NB4 (cell line): ENCODE data around the gene TSEN15.
A peak's percentile ranks its signal among the peaks of the same experiment; 100 is the strongest.

Experiments
- DNase-seq: peaks from one replicate; pipeline ENCODE4 v3.0.0; 2010; ENCODE audit warnings: low read depth
- H3K4me3 ChIP-seq: one replicate; pipeline ENCODE4 v1.5.1; 2011; ENCODE audit warnings: mild to moderate bottlenecking, low read depth, low read length, moderate library complexity
- MYC ChIP-seq: IDR thresholded peaks from 2 replicates; pipeline ENCODE4 v1.6.1; 2011; ENCODE audit warnings: low read depth, low read length
- POLR2A ChIP-seq: IDR thresholded peaks from 2 replicates; pipeline ENCODE4 v1.6.1; 2011; ENCODE audit warnings: mild to moderate bottlenecking; ENCODE audit not compliant: insufficient read length; ENCODE audit errors: extremely low read depth
- TF ChIP-seq, protein P1 (sequence below): IDR thresholded peaks from 2 replicates; pipeline ENCODE4 v1.6.1; 2011; ENCODE audit warnings: low read depth, low read length
- TF ChIP-seq, protein P2 (sequence below): IDR thresholded peaks from one replicate; pipeline ENCODE4 v1.5.1; 2012; ENCODE audit warnings: low read depth, low read length

Gene TSEN15

DNA sequence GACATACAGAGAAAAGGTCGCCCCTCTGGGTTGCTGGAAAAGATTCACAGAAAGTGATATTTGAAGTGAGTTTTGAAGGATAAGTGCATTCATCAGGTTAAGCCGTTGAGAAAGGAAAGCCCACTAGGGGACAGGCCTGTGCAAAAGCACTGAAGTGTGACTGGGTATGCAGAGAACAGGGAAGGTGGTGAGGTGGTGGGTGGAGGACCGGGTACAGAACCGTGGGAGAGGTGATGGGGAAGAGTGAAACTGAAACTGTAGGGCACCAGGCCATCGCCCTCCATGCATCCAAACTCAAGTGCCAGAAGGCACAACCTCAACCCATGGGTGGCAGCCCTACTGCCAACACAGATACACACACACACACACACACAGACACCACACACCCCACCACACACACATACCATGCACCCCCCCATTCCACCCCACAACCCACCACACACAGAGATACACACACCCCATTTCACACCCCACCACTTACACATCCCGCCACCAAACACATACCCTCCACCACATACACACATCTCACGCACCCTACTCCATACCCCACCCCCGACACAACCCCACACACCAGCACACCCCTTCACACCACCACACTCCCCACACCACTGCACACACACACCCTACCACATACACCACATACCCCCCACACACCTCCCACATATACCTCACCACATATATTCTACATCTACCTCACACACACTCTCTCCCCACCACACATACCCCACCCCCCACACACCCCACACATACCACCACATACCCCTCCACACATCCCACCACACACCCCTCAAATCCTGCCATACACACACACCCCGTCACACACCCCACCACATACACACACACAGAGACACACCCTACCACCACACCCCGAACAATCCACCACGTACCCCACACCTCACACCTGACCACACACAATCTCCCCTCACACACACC is 59.0 kb downstream of the TSEN15 start:
- H3K4me3 ChIP-seq, result no peak overlapping the region
- DNase-seq, result peak; percentile 14
- TF ChIP-seq MYC, result no peak
- TF ChIP-seq POLR2A, result no peak
- TF ChIP-seq, protein P1, sequence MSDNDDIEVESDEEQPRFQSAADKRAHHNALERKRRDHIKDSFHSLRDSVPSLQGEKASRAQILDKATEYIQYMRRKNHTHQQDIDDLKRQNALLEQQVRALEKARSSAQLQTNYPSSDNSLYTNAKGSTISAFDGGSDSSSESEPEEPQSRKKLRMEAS, result no peak
- TF ChIP-seq, protein P2, sequence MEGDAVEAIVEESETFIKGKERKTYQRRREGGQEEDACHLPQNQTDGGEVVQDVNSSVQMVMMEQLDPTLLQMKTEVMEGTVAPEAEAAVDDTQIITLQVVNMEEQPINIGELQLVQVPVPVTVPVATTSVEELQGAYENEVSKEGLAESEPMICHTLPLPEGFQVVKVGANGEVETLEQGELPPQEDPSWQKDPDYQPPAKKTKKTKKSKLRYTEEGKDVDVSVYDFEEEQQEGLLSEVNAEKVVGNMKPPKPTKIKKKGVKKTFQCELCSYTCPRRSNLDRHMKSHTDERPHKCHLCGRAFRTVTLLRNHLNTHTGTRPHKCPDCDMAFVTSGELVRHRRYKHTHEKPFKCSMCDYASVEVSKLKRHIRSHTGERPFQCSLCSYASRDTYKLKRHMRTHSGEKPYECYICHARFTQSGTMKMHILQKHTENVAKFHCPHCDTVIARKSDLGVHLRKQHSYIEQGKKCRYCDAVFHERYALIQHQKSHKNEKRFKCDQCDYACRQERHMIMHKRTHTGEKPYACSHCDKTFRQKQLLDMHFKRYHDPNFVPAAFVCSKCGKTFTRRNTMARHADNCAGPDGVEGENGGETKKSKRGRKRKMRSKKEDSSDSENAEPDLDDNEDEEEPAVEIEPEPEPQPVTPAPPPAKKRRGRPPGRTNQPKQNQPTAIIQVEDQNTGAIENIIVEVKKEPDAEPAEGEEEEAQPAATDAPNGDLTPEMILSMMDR, result no peak

GRCh38 chr1:184112176-184112948 is 60.8 kb downstream of the TSEN15 start:
- TF ChIP-seq POLR2A, result no peak
- TF ChIP-seq MYC, result no peak
- TF ChIP-seq, protein P2, result no peak
- TF ChIP-seq, protein P1, result no peak
- DNase-seq, result no peak

GRCh38 chr1:184113251-184113650 is 61.7 kb downstream of the TSEN15 start:
- H3K4me3 ChIP-seq, result no peak overlapping the region
- TF ChIP-seq, protein P1, result no peak
- TF ChIP-seq POLR2A (no peak), MYC (no peak)
- TF ChIP-seq, protein P2, result no peak
- DNase-seq, result no peak

More at GRCh38 chr1:184112176-184112948, 60.8 kb downstream of the TSEN15 start:
- H3K4me3 ChIP-seq, result no peak overlapping the region

GRCh38 chr1:184114818-184115398 is 63.4 kb downstream of the TSEN15 start:
- DNase-seq, result no peak
- no peak overlapping the region for H3K4me3 ChIP-seq
- TF ChIP-seq, protein P2, result no peak
- TF ChIP-seq POLR2A (no peak), MYC (no peak)
- TF ChIP-seq, protein P1, result no peak

DNA sequence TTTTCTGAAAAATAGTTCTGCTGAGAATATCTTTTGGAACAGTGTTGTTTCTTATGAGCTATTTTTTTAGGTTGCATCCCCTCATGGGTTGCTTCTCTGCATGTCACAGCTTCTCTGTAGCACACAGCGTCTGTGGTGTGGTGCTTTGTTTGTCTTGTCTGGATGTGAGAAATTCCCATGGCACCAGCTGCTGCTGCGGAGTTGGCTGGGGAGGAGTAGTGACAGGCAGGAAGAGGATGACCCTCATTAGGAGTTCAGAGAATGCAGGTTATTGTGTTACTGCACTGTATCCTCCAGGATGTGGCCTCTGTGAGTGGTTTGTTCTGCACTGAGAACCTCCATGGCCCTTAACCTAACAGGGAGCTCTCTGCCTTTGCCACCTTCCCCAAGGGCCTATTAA is 64.8 kb downstream of the TSEN15 start:
- H3K4me3 ChIP-seq, result no peak overlapping the region
- TF ChIP-seq, protein P2, result no peak
- TF ChIP-seq, protein P1, result no peak
- TF ChIP-seq POLR2A (no peak), MYC (no peak)
- no peak for DNase-seq
